HCT116 (cell line): ENCODE measurements around the gene DPH6. TPM values are rescaled to one million over a fixed set of nuclear protein-coding genes. Genes with fewer than 3 reads are reported as not detected.

Experiments
- EZH2phosphoT487 ChIP-seq: fragments of 200-600 bp; IDR thresholded peaks from 2 replicates; pipeline ENCODE4 v1.6.1; 2018; ENCODE audit warnings: antibody characterized with exemption, borderline replicate concordance
- MAX ChIP-seq: IDR thresholded peaks from 2 replicates; pipeline ENCODE4 v1.6.1; 2012
- REST ChIP-seq: IDR thresholded peaks from 2 replicates; pipeline ENCODE4 v1.6.1; 2012; ENCODE audit warnings: low read depth
- SIN3A ChIP-seq: IDR thresholded peaks from 2 replicates; pipeline ENCODE4 v1.6.1; 2012; ENCODE audit warnings: low read depth
- ZBTB33 ChIP-seq: IDR thresholded peaks from 2 replicates; pipeline ENCODE4 v1.6.1; 2011; ENCODE audit warnings: mild to moderate bottlenecking, low read length, moderate library complexity; ENCODE audit not compliant: insufficient replicate concordance; ENCODE audit errors: extremely low read depth
- ZFX ChIP-seq: fragments of 450-650 bp; IDR thresholded peaks from 2 replicates; pipeline ENCODE4 v1.6.1; 2017
- total RNA-seq: library from RNA; stranded (reverse); gene quantifications from one replicate; pipeline ENCODE4 v1.2.1, GENCODE V29; 2021; ENCODE audit not compliant: unreplicated experiment

The DPH6 gene
- total RNA-seq, 1 experiment from 2014 or later: 18.2 TPM

GRCh38 chr15:35479423-35479822 is 66.5 kb downstream of the DPH6 start (continued):
- no peak for TF ChIP-seq REST
- no peak for TF ChIP-seq ZBTB33
- TF ChIP-seq EZH2phosphoT487: no peak
- no peak for TF ChIP-seq ZFX
- no peak for TF ChIP-seq MAX
- TF ChIP-seq SIN3A: no peak
- TF ChIP-seq, all 23 proteins: peak for 0
